Stimulated activated CD8-positive, alpha-beta memory T cell treated with anti-CD3 and anti-CD28 coated beads, Interleukin-7, amount 100 ng/mL, for 1 hour (primary cell): Measurements from ENCODE around the gene AP3S2.
"Not testable (repeated sequence)": the region's sequence is repeated elsewhere in the genome, so short reads cannot be mapped to it uniquely, and the experiment has no call there.

Experiments used
- DNase-seq, 2 donors: peaks; one replicate each; pipeline ENCODE4 v3.0.0-alpha.2; 2020; ENCODE audit warnings: low read depth in 2 of 2

The AP3S2 gene

DNA sequence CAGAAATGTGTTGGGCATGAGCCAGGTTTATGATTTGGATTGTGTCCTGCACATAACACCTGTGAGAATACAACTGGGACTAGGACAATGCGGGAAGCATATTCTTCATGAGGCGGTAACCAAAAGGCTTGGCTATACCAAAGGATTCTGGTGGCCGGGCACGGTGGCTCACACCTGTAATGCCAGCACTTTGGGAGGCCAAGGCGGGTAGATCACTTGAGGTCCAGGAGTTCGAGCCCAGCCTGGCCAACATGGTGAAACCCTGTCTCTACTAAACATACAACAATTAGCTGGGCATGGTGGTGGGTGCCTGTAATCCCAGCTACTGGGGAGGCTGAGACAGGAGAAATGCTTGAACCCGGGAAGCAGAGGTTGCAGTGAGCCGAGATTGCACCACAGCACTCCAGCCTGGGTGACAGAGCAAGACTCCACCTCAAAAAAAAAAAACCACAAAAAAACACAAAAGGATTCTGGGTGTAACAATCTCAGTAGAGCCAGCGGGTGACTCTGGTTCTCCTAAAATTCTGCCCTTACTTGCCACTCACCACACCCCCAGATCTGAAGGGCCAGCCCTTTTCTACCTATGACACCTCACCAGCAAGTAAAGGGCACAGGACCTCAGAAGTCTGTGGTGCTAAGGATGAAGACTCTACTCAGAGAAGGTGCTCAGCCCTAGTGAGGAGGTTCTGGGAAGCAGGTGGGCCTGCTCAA, 59.2 kb downstream of the AP3S2 start:
- not testable (repeated sequence) for DNase-seq

- no peak for DNase-seq
These were observed 59.8 kb downstream of the AP3S2 start for GRCh38 chr15:89833966-89834365.

DNA sequence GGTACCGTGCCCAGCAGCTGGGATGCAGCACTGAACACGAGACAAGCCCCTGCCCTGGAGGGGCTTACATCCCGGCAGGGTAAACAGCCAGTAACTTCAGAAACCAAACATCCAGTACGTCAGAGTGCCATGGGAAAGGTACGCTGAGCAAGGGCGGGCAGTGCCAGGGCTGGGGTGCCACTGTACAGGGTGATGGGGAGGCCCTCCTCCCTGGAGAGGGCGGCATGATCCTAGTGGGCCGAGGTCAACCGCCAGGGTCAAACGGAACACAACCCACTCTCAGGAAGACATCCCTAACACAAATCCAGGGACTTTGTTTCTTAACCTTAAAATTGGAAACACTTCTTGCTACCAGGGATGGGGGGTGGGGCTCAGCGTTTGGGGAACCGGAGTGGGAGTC, 63.2 kb downstream of the AP3S2 start:
- no peak for DNase-seq

DNA sequence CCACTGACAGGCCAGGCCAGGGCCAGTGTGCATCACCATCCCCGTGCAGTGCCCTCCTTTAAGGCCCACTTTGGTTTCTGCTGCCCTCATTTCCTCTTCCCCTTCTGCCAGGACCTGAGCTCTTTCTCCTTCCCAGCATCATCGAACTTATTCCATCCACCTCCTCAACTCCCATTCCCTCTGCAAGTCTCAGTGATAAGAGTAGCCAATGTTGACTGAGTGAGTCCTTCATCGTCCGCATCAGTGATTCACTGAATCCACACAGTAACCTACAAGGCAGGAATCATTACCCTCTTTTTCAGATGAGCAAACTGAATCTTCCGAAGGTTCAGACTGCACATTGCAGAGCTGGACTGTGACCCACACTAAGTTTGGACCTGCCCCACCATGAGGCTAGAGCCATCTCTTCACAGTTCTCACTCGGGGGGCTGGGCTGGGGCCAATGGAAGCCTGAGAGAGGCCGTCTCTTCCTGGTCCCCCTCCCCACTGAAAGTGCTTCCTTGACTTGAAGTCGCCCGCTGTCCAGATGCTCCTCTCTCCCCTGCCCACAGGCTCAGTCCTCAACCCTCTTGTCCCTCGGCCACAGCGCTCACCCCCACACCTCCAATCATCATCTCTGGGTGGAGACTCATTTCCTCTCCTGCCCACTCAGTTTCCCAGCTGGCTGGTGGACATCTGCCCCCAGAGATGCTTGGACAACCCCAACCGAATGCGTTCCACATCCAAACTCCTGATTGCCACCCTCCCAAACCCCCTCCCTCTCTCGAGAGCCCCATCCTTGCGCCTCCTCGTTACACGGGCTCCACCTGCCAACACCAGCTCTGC, 64.0 kb downstream of the AP3S2 start:
- no peak for DNase-seq

GRCh38 chr15:89829161-89829560, 64.6 kb downstream of the AP3S2 start:
- no peak for DNase-seq

GRCh38 chr15:89828281-89829145, 65.3 kb downstream of the AP3S2 start:
- DNase-seq = no peak

DNA sequence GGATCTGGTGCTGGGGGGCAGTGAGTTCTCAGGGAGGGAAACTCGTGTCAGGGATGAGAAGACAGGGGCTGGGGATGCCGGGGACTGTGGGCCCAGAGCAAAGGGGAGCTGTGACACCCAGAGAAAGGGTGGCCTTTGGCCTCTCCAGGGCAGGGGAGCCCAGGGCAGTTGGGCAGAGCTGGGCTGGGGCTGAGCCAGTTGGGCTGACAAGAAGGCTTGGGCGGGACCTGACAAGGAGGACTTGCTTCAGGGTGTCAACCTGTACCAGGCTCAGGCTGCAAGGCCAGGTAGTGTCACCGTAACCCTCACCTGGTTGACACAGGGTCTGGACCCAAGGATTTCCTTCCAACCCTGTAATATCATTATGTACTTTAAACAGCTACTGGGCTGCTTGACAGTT, 66.0 kb downstream of the AP3S2 start:
- DNase-seq = no peak

GRCh38 chr15:89826671-89827655, 66.8 kb downstream of the AP3S2 start:
- DNase-seq = no peak

GRCh38 chr15:89825271-89825940, 68.4 kb downstream of the AP3S2 start:
- no peak for DNase-seq

GRCh38 chr15:89824607-89824867, 69.3 kb downstream of the AP3S2 start:
- no peak for DNase-seq

DNA sequence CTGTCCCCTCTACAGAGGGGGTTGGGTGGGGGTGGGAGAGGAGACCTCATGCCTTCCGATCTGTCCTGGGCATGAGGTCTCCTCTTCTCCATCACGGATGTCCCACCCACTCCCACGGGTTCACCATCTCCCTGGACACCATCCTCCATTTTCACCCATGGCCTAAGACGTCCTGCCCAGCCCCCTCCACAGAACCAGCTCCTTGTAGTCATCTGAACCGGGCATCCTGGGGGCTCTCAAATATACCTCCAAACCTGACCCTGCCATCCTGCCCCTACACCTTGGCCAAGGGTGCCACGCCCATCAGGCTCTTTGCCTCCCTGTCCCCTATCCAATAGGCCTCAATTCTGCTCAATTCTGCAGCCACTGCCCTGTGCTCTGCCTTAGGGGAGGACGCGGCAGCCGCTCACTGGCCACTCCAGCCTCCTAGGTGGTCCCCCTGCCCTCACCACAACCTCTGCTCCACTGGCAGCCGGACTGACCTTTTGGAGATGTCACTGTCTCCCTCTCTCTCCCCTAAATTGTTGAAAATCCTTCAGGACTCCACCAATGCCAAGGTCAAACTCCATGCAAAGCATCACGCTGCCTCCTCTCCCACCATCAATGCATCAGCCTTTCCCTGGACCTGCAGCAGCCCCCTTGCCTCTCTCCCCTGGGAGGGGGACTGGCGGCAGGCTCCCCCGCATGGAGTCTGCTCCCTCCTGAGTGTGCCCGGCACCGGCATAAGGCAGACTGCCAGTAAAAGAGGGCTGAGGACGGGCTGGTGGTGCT, 69.8 kb downstream of the AP3S2 start:
- DNase-seq = no peak

GRCh38 chr15:89822951-89823711, 70.7 kb downstream of the AP3S2 start:
- DNase-seq = no peak

DNA sequence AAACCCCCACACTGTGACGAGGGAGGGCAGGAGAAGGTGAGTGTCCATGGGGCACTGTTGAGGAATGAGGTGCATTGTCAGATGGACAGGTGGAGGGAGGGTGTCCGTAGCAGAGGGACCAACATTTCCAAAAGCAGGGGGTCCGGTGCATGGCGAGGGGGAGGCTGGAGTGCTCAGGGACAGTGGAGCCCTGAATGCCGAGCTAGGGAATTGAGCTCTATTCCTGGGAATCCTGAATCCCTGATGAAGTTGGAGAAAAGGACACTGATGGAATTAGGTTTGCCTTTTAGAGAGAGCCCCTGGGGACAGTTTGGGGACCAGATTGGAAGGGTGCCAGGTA, 71.2 kb downstream of the AP3S2 start:
- no peak for DNase-seq

DNA sequence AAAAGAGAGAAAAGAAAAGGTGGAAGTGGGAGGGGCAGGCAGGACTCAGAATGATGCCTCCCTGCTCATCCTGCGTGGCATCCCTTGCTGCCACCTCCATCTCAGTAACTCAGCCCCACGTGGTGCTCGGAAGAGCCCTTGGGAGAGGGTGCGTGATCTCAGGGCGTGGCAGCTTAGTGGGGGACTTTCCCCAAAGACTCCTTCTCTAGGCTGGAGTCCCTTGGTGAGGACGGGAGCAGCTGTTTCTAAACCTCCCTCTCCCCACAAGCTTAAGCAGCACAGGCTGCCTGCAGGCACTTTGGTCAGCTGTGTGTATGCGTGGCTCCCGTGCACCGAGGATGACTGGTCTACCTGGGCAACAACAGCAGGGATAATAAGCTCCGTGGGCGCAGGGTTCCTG, 71.8 kb downstream of the AP3S2 start:
- no peak for DNase-seq

- no peak for DNase-seq
These were observed 72.9 kb downstream of the AP3S2 start for GRCh38 chr15:89820666-89821611.

GRCh38 chr15:89818287-89818686, 75.5 kb downstream of the AP3S2 start:
- DNase-seq = no peak

DNA sequence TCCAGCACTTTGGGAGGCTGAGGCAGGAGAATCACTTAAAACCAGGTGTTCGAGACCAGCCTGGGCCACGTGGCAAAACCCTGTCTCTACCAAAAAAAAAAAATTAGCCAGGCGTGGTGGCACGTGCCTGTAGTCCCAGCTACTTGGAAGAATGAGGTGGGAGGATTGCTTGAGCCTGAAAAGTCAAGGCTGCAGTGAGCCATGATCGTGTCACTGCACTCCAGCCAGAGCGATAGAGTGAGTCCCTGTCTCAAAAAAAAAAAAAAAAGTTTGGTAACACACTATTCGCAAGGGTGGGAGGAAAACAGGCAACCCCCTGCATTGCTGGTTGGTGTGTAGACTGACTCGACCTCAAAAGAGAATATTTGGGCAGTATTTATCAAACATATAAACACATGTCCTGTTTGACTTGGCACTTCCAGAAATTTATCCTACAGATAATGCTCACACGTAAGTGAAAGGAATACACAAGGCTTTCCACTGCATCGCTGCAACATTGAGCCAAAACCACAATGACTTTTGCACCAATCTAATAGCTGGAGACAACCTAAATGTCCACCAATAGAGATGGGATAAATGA, 76.0 kb downstream of the AP3S2 start:
- DNase-seq = no peak

- DNase-seq = no peak
These were observed 78.0 kb downstream of the AP3S2 start for GRCh38 chr15:89815769-89816168.
